Stomach smooth muscle (tissue), 2 donors: ENCODE results near the gene CHM.
"Not testable (repeated sequence)": the region's sequence is repeated elsewhere in the genome, so short reads cannot be mapped to it uniquely, and the experiment has no call there.

Experiments used
- H3K27ac ChIP-seq: one replicate; pipeline ENCODE4 v1.7.0; 2013; ENCODE audit warnings: mild to moderate bottlenecking, low read length, inconsistent platforms
- H3K27me3 ChIP-seq, 2 donors: one replicate each; pipeline ENCODE4 v1.7.0; 2013; ENCODE audit warnings: low read length in 2 of 2; ENCODE audit not compliant: insufficient read depth in 2 of 2, control insufficient read depth in 1 of 2
- H3K36me3 ChIP-seq, 2 donors: one replicate each; pipeline ENCODE4 v1.7.0; 2013; ENCODE audit warnings: low read length in 2 of 2; ENCODE audit not compliant: control insufficient read depth in 2 of 2, insufficient read depth in 2 of 2
- H3K4me1 ChIP-seq: one replicate; pipeline ENCODE4 v1.7.0; 2013; ENCODE audit warnings: low read length; ENCODE audit not compliant: control insufficient read depth, insufficient read depth
- H3K4me3 ChIP-seq, 2 donors: one replicate each; pipeline ENCODE4 v1.7.0; 2013; ENCODE audit warnings: low read length in 2 of 2
- H3K9ac ChIP-seq, 2 donors: one replicate each; pipeline ENCODE4 v1.7.0; 2013; ENCODE audit warnings: low read length in 2 of 2, mild to moderate bottlenecking in 1 of 2
- H3K9me3 ChIP-seq, 2 donors: one replicate each; pipeline ENCODE4 v1.7.0; 2013; ENCODE audit warnings: low read length in 2 of 2; ENCODE audit not compliant: control insufficient read depth in 2 of 2
- donor health status: healthy.
- donor health status: Pancreatic carcinoma.

The CHM gene

DNA sequence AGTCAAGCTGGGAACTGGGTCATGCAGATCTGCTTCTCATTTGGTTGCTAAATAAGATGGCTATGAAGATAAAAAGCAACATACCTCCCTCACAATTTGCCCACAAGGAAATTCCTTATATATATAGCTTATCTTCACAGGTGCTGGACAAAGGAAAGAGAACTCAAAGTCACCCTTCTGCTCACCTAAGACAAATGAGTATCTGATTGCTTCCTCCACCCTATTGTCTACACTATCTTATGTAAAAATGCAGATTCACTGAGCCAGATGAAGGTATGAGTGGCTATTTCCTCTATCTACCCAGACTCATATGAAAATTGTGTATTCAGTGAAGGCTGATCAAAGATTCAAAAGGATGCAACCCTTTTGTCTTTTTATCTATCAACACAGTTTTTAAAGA, 50.8 kb downstream of the CHM start:
- Histone ChIP-seq H3K4me3 (no peak overlapping the region), H3K27ac (no peak overlapping the region), H3K27me3 (no peaks in the 10 kb centered on the region), H3K4me1 (no peaks in the 10 kb centered on the region), H3K9ac (no peak overlapping the region), H3K9me3 (no peaks in the 10 kb centered on the region), H3K36me3 (no peaks in the 10 kb centered on the region)

DNA sequence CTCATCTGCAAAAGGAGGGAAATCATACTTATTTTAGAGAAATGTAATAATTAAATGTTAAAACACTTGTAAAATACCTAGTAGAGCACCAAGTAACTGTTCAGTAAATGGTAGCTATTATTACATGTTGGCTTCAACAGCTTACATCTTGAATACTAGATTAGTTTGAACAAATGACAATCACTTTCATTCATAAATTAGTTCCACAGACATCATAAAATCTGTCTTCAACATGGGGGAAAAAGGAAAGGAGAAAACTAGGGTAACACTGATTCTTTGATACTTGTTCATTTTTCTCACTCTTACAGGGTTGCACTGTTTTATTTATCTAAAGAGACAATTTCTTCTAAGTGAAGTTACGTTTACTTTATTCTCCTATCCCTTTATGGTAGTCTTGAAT, 51.7 kb downstream of the CHM start:
- Histone ChIP-seq H3K4me3 (no peak overlapping the region), H3K27me3 (no peaks in the 10 kb centered on the region), H3K9me3 (no peaks in the 10 kb centered on the region), H3K27ac (no peak overlapping the region), H3K36me3 (no peaks in the 10 kb centered on the region), H3K9ac (no peak overlapping the region), H3K4me1 (no peaks in the 10 kb centered on the region)

DNA sequence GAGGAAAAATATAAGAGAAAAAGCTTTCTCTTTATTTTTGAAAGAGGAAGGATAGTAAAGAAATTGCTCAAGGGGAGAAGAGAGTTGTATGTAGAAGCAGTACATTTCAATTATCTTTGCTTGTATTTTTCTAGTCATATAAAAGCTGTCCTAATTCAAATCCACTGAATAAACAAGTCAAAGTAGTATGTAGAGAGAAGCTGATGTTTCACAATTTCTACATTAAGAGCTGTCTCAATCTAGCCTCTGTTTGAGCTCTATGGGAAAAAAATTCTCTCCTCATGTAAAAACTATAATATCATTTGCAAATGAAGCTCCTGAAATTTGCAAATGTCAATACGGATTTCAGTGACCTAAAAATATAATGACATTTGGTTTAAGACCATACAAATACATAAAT, 52.6 kb downstream of the CHM start:
- H3K36me3 ChIP-seq = no peaks in the 10 kb centered on the region
- no peaks in the 10 kb centered on the region for H3K9me3 ChIP-seq
- H3K27me3 ChIP-seq = no peaks in the 10 kb centered on the region
- no peak overlapping the region for H3K27ac ChIP-seq
- H3K4me3 ChIP-seq = no peak overlapping the region
- H3K4me1 ChIP-seq = no peaks in the 10 kb centered on the region
- no peak overlapping the region for H3K9ac ChIP-seq

DNA sequence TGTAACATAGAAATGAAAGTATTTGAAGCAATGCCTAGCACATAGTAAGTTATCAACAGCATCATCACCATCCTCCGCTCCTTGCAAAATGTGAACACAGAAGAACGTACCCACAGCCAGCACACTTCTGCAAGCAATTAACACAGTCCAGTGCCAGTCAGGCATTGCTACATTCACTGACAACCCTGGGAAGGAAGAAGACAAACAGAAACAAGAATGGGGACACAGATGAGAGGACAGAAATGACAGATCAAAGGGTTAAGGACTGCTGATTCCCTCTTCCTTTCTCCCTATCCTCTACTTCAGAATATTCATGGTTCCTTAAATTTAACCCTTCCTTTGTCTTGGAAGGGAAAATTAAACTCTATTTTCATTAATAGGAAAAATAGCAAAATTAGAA, 53.1 kb downstream of the CHM start:
- Histone ChIP-seq H3K27me3 (no peaks in the 10 kb centered on the region), H3K36me3 (no peaks in the 10 kb centered on the region), H3K9me3 (no peaks in the 10 kb centered on the region), H3K27ac (no peak overlapping the region), H3K9ac (no peak overlapping the region), H3K4me3 (no peak overlapping the region), H3K4me1 (no peaks in the 10 kb centered on the region)

DNA sequence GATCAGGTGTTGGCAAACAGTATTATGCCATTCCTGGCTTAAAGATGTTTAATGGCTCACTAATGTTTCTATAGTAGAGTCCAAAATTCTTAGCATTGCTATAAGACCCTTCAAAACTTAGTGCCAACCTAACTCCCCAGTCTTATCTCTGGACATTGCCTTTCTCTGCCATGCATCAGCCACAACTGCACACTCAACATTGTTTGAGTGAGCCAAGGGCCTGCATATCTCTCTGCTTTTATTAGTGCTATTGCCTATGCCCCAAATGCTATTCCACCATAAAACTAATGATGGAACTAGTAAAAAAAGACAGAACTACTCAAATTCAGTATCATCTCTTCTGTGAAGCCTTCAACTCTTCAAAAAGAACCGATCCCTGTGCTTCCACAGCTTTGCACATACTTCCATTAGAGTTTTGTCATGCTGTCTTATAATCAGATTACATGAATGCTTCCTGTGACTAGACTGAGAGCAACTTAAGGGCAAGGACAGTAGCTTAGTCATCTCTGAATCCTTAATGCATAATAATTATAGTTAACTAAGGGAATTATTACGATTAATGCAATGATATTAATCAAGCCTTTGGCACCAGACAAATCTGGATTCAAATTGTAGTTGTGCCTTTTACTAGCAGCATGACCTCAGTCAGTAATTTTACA, 53.7 kb downstream of the CHM start:
- Histone ChIP-seq H3K27ac (no peak overlapping the region), H3K9me3 (no peaks in the 10 kb centered on the region), H3K4me3 (no peak overlapping the region), H3K36me3 (no peaks in the 10 kb centered on the region), H3K27me3 (no peaks in the 10 kb centered on the region), H3K9ac (no peak overlapping the region), H3K4me1 (no peaks in the 10 kb centered on the region)

DNA sequence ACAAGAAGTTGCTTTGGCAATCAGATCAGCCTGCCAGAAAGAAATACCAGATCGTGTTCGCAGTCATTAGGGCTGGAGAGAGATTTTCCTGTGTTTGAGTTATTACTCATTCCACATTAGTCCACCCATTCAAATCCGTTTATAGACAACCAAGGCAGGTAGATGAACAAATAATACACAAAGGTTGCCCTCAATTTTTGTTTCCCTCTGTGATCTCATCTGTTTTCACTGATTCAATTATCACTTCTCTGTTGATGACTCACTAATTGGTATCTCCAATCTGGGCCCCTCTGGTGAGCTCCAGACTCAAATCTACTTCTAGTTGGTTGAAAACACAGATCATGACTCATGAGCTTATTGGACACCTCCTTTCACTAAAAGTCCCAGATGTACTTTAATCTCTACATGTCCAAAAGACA, 54.5 kb downstream of the CHM start:
- H3K9ac ChIP-seq = no peak overlapping the region
- no peaks in the 10 kb centered on the region for H3K27me3 ChIP-seq
- H3K4me1 ChIP-seq = no peaks in the 10 kb centered on the region

DNA sequence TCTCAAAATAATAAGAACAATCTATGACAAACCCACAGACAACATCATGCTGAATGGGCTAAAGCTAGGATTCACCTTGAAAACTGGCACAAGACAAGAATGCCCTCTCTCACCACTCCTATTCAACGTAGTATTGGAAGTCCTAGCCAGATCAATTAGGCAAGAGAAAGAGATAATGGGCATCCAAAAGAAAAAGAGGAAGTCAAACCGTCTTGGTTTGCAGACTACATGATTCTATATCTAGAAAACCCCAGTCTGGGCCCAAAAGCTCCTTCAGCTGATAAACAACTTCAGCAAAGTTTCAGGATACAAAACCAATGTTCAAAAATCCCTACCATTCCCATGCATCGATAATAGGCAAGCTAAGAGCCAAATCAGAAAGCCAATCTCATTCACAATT, 59.0 kb downstream of the CHM start:
- Histone ChIP-seq H3K36me3 (peaks cover 0 to 2% of the 10 kb centered on the region in 2 donors), H3K9me3 (no peaks in the 10 kb centered on the region), H3K27ac (no peak overlapping the region), H3K4me3 (no peak overlapping the region), H3K4me1 (no peaks in the 10 kb centered on the region), H3K27me3 (no peaks in the 10 kb centered on the region), H3K9ac (no peak overlapping the region)

More for the DNA sequence above, 54.5 kb downstream of the CHM start:
- Histone ChIP-seq H3K36me3 (no peaks in the 10 kb centered on the region), H3K4me3 (no peak overlapping the region), H3K9me3 (no peaks in the 10 kb centered on the region), H3K27ac (no peak overlapping the region)

DNA sequence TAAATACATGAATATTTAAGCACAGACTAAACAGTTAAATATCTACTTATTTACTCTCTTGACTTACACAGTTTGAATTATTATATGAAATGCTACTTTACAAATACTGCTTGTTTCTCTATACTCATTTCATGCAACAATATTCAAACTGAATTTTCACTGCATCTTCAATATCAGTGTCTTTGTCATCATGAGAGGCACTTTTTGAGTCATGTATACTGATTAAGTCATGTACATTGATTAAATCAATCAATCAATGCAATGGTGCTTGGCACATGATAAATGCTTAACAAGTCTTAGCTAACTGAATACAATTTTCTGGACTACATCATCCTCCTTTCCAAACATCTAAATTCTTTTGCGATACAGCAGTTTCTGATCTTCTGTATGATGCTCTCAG, 67.1 kb downstream of the CHM start:
- no peak overlapping the region for H3K9ac ChIP-seq
- no peak overlapping the region for H3K4me3 ChIP-seq
- no peaks in the 10 kb centered on the region for H3K9me3 ChIP-seq
- H3K27ac ChIP-seq = no peak overlapping the region
- no peaks in the 10 kb centered on the region for H3K4me1 ChIP-seq
- H3K27me3 ChIP-seq = no peaks in the 10 kb centered on the region
- H3K36me3 ChIP-seq = peaks cover 0 to under 1% of the 10 kb centered on the region in 2 donors

DNA sequence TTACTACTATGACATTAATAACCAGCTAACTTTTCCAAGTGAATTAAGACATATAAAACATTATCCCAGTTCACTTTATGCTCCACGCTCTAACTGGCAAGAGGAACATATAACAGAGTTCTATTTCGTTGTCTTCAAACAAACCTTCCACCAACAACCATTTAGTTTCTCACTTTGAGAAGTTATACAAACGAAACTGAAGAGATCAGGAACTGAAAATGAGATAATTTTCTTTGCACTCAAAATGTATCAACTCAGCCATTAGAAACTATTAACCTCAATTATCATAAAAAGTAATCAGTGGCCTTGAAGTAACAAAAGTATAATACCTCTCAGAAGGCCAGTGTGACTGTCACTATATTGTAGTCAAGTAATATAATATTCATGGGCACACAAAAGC, 70.1 kb downstream of the CHM start:
- Histone ChIP-seq H3K9ac (no peak overlapping the region), H3K4me3 (no peak overlapping the region), H3K27ac (no peak overlapping the region), H3K4me1 (no peaks in the 10 kb centered on the region), H3K36me3 (peaks cover 0 to 3% of the 10 kb centered on the region in 2 donors), H3K27me3 (no peaks in the 10 kb centered on the region), H3K9me3 (no peaks in the 10 kb centered on the region)

DNA sequence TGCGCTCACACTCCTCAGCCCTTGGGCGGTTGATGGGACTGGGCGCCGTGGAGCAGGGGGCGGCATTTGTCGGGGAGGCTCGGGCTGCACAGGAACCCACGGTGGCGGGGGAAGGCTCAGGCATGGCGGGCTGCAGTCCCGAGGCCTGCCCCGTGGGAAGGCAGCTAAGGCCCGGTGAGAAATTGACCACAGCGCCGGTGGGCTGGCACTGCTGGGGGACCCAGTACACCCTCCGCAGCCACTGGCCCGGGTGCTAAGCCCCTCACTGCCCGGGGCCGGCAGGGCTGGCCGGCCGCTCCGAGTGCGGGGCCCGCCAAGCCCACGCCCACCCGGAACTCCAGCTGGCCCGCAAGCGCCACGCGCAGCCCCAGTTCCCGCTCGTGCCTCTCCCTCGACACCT, 75.0 kb downstream of the CHM start:
- H3K36me3 ChIP-seq, H3K27me3 ChIP-seq, H3K27ac ChIP-seq, H3K9ac ChIP-seq, H3K4me1 ChIP-seq, H3K9me3 ChIP-seq, H3K4me3 ChIP-seq: not testable (repeated sequence)

DNA sequence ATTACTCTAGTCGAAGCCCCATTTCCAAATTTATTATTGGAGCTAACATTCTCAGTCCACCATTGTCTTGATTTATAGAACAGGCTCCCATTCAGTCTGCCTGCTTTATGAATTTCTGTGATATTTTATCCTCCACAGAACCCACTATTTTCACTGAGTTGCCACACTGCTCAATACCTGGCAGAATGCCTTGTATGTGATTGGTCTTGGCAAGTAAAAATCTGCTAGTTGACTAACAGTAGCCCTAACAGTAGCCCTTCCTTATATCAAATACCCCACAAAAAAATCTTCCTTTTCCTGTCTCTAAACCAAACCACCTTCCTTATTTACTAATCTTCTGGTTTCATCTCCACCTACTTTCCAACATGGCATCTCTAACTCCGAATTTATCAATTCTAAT, 82.6 kb downstream of the CHM start:
- Histone ChIP-seq H3K27me3 (no peaks in the 10 kb centered on the region), H3K27ac (no peak overlapping the region), H3K9ac (no peak overlapping the region), H3K4me3 (no peak overlapping the region), H3K4me1 (no peaks in the 10 kb centered on the region), H3K36me3 (no peaks in the 10 kb centered on the region), H3K9me3 (no peaks in the 10 kb centered on the region)
